Measurements from ENCODE around the gene PITPNB. TPM values are rescaled to one million over a fixed set of nuclear protein-coding genes. Genes with fewer than 3 reads are reported as not detected.

PITPNB gene
- total RNA-seq, 1 donor = 29.4 TPM

- no peak for TF ChIP-seq CTCF (IDR thresholded peaks at IDR 0.05; ENCODE audit: insufficient read depth, low read depth, low read length)
- no peak overlapping the region for H3K4me3 ChIP-seq (ENCODE audit: low read depth, low read length)
- DNase-seq (ENCODE audit: low read depth) = no peak
Observed at GRCh38 chr22:27815826-27816530, 103.1 kb downstream of the PITPNB start.

- H3K4me3 ChIP-seq (ENCODE audit: low read depth, low read length) = no peak overlapping the region
- TF ChIP-seq CTCF (IDR thresholded peaks at IDR 0.05; ENCODE audit: insufficient read depth, low read depth, low read length) = no peak
- no peak for DNase-seq (ENCODE audit: low read depth)
Observed at GRCh38 chr22:27814993-27815392, 104.1 kb downstream of the PITPNB start.

GRCh38 chr22:27811778-27812177, 107.3 kb downstream of the PITPNB start:
- no peak overlapping the region for H3K4me3 ChIP-seq (ENCODE audit: low read depth, low read length)
- TF ChIP-seq CTCF (IDR thresholded peaks at IDR 0.05; ENCODE audit: insufficient read depth, low read depth, low read length) = no peak
- DNase-seq (ENCODE audit: low read depth) = no peak

GRCh38 chr22:27810609-27811151, 108.4 kb downstream of the PITPNB start:
- peak; percentile 45 for DNase-seq (ENCODE audit: low read depth)
- TF ChIP-seq CTCF (IDR thresholded peaks at IDR 0.05; ENCODE audit: insufficient read depth, low read depth, low read length) = no peak
- H3K4me3 ChIP-seq (ENCODE audit: low read depth, low read length) = no peak overlapping the region

GRCh38 chr22:27809700-27810608, 109.1 kb downstream of the PITPNB start:
- no peak for TF ChIP-seq CTCF (IDR thresholded peaks at IDR 0.05; ENCODE audit: insufficient read depth, low read depth, low read length)
- no peak overlapping the region for H3K4me3 ChIP-seq (ENCODE audit: low read depth, low read length)
- DNase-seq (ENCODE audit: low read depth) = no peak

- H3K4me3 ChIP-seq (ENCODE audit: low read depth, low read length) = no peak overlapping the region
- no peak for TF ChIP-seq CTCF (IDR thresholded peaks at IDR 0.05; ENCODE audit: insufficient read depth, low read depth, low read length)
- no peak for DNase-seq (ENCODE audit: low read depth)
Observed at GRCh38 chr22:27809226-27809603, 109.8 kb downstream of the PITPNB start.

All from fibroblast of villous mesenchyme (primary cell).